CD4-positive, alpha-beta T cell treated with Interleukin-6 at 100 ng/mL for 8 hours (primary cell): Measurements from ENCODE around the gene TRUB1.
A peak's percentile ranks its signal among the peaks of the same experiment; 100 is the strongest.
"Not testable (repeated sequence)": the region's sequence is repeated elsewhere in the genome, so short reads cannot be mapped to it uniquely, and the experiment has no call there.

Experiments
- DNase-seq: peaks from one replicate; pipeline ENCODE4 v3.0.0-alpha.2; 2020; ENCODE audit warnings: mixed read lengths, low spot score

Gene TRUB1

GRCh38 chr10:114937962-114938855 is at the start of gene TRUB1:
Gene TRUB1, plus strand, starts transcription at chr10:114938195. Its CDS starts 59 bp downstream, at chr10:114938254.
- peak; percentile 90 for DNase-seq

GRCh38 chr10:114893251-114893650 is 44.7 kb upstream of the TRUB1 start:
- no peak for DNase-seq

- DNase-seq = no peak
Measured at GRCh38 chr10:114894911-114895310, 43.1 kb upstream of the TRUB1 start.

GRCh38 chr10:114897011-114897410 is 41.0 kb upstream of the TRUB1 start:
- DNase-seq = not testable (repeated sequence)

DNA sequence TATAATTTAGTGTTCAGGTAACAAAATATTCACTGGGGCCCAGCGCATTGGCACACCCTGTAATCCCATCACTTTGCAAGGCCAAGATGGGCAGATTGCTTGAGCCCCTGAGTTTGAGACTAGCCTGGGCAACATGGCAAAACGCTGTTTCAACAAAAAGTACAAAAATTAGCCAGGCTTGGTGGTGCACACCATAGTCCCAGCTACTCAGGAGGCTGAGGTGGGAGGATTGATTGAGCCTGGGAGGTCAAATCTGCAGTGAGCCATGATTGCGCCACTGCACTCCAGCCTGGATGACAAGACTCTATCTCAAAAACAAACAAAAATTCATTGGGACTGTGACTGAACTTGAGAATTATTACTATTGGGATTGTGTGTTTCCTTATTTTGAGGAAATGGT is 40.4 kb upstream of the TRUB1 start:
- DNase-seq = no peak

GRCh38 chr10:114899982-114900381 is 38.0 kb upstream of the TRUB1 start:
- no peak for DNase-seq

- no peak for DNase-seq
Measured at GRCh38 chr10:114900658-114901057, 37.3 kb upstream of the TRUB1 start.

GRCh38 chr10:114902151-114902550 is 35.8 kb upstream of the TRUB1 start:
- DNase-seq = no peak

GRCh38 chr10:114905450-114905849 is 32.5 kb upstream of the TRUB1 start:
- DNase-seq = no peak

DNA sequence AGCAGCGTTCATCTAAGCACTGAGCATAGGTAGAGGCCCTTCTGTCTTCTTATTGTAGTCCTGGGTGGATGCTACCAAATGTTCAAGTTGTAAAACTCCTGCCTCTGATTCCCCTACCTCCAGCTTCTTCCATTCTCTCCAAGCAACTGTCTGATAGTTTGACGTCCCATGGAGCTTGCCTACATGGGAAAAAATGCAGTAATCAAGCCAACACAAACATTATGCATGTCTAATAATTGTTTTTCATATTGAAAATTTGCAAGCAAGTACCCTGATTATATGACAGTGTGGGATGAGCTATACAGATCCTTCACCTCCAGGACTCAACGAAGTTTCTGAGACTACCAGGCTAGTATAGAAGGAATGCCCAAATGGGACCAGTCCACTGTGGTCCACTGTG is 31.0 kb upstream of the TRUB1 start:
- DNase-seq = no peak

- no peak for DNase-seq
Measured at GRCh38 chr10:114908896-114909295, 29.1 kb upstream of the TRUB1 start.

- DNase-seq = no peak
Measured at GRCh38 chr10:114911052-114911711, 26.8 kb upstream of the TRUB1 start.

- DNase-seq = no peak
Measured at GRCh38 chr10:114911801-114912469, 26.1 kb upstream of the TRUB1 start.

DNA sequence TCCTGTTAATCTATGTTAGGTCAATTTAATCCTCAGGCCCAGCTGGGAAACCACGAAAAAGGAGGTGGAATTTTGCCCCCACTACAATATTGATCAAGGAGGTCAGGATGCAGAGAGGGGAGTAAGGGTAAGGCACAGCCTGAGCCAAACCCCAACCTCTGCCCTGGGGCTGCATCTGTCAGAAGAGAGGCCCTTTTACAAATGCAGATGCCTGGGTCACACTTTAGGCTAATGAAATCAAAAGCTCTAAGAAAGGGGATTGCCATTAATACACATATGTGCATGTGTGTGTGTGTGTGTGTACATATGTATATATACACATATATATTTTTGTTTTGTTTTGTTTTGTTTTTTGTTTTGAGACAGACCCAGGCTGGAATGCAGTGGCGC is 25.5 kb upstream of the TRUB1 start:
- DNase-seq = no peak

DNA sequence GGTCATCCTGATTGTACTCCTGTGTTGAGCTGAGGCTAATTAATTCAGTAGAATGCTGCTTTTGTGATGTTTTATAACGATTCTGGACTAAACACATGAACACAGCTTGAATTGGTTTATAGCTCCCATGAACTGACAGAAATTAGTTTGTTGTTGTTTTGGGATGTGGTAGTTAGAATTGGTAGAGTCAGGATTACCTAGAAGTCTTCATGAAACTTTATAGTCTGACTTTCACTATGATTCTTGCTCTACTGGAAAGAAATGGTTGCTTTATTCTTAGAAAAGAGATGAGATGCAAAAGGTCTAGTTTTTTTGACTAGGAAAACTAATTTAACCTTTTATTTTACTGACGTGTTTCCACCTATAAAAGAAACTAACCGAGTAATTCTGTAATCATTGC is 23.4 kb upstream of the TRUB1 start:
- DNase-seq = no peak

DNA sequence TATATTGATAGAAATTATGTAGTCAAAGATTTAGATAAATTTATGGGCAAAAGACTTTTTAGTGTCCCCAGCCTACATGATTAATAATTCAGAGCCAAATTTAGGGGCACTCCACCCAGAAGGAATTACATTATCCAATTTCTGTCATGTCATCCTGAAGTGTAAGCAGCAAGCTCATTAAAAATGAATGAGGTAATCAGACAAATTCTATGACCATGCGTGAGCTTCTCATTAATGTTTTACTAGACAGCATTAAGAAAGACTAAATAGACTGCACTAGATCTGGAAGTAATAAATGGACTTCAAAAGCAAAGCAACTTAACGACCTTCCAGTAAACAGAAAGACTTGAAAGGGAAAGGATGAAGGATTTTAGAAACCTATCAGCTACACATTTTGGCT is 22.7 kb upstream of the TRUB1 start:
- DNase-seq = no peak

- no peak for DNase-seq
Measured at GRCh38 chr10:114916653-114917052, 21.3 kb upstream of the TRUB1 start.

DNA sequence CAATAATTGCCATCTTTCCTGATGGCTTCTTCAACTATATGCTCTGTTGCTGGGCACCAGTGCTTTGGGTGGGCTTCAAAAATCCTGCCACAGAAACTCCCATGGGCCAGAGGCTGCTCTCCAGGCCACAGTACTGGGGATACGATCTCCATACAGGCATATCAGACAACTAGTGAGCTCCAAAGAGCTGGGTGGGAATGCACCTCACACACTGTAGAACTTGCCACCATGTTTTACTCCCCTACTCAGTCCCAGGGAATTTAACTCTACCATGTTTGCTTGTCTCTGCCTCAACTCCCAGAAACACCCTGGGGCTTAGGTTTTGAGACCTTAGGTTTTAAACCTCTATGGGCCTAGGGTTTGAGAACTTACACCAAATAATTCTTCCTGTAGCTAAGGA is 20.5 kb upstream of the TRUB1 start:
- no peak for DNase-seq

GRCh38 chr10:114917927-114918672 is 19.9 kb upstream of the TRUB1 start:
- DNase-seq = no peak

DNA sequence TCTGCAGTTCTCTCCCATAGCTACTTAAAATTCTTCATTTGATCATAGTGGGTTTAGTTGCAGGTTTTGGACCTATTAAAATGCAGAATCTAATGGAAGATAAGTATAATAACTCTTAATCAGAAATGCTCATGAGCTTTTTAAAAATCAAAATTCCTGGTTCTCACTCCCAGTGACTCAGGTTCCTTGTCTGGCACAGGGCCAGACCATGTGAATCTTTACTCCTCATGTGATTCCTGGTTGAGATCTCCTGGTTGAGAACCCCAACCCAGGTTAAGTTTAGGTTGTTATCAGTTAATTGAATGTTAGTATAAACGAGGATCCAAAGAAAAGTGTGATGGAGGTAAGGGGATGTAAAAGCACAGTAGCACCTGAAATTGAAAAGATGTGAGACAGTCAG is 17.5 kb upstream of the TRUB1 start:
- no peak for DNase-seq

DNA sequence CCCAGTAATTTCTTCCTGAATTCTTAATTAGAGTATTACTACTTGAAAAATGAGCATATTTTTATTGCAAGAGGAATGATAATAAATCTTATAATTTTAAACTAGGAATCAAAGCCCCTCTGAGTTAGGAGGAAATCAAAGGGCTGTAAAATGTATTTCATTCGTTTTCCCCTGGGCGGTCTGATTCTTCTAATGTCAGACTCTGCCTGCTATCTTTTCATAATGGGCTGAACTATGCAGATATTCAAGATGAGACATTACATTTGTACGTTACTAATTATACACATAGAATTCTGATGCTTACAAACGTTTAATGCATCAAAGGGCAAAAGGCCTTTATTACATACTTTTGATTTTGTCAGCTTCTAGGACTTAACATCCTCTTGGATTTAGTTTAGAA is 16.0 kb upstream of the TRUB1 start:
- DNase-seq = no peak

DNA sequence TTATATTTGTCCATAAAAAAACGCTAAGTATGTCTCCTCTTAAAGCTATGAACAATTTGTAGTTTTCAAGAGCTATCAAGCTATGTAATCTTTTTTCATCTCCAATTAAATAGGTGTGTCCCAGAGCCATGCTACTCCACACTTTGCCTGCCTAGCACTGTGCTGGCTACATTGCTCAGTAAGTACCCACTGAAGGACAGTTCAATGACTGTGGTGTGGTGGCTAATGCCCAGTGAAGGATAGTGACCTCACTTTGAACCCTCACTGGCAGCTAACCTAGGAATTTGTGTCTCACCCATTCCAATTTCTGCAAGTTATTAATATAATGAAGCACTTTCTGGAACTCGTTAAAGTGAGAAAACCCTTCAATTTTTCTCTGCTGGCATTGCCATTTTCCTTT is 14.4 kb upstream of the TRUB1 start:
- DNase-seq = no peak
